Stimulated activated CD8-positive, alpha-beta memory T cell treated with anti-CD3 and anti-CD28 coated beads, Interleukin-12 subunit alpha, Interleukin-12 subunit beta, amount 100 ng/mL, for 24 hours (primary cell): ENCODE data around the gene MPZL1.
"Not testable (repeated sequence)": the region's sequence is repeated elsewhere in the genome, so short reads cannot be mapped to it uniquely, and the experiment has no call there.

Experiments
- DNase-seq: peaks from one replicate; pipeline ENCODE4 v3.0.0-alpha.2; 2020; ENCODE audit errors: extremely low read depth

The MPZL1 gene

DNA sequence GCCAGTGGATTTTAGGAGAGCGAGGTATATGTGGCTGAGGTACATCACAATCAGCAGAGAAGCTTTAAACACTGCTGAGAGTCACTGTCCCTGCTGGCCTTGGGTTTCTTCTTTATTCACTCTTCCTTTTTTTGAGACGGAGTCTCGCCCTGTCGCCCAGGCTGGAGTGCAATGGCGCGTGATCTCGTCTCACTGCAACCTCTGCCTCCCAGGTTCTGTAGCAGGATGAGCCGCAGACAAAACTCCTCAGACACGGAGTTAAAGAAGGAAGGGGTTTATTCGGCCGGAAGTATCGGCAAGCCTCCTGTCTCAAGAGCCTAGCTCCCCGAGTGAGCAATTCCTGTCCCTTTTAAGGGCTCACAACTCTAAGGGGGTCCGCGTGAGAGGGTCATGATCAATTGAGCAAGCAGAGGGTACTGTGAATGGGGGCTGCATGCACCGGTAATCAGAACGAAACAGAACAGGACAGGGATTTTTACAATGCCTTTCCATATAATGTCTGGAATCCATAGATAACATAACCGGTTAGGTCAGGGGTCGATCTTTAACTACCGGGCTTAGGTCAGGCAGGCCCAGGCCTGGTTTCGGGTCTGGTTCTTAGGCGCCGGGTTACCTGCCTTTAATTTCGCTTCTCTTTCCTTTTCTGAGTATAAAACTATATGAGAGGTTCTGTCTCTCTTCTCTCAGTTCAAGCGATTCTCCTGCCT lies 1.9 kb upstream of the MPZL1 start:
- not testable (repeated sequence) for DNase-seq

- DNase-seq: no peak
Measured at GRCh38 chr1:167720965-167721616, 691 bp upstream of the MPZL1 start.

DNA sequence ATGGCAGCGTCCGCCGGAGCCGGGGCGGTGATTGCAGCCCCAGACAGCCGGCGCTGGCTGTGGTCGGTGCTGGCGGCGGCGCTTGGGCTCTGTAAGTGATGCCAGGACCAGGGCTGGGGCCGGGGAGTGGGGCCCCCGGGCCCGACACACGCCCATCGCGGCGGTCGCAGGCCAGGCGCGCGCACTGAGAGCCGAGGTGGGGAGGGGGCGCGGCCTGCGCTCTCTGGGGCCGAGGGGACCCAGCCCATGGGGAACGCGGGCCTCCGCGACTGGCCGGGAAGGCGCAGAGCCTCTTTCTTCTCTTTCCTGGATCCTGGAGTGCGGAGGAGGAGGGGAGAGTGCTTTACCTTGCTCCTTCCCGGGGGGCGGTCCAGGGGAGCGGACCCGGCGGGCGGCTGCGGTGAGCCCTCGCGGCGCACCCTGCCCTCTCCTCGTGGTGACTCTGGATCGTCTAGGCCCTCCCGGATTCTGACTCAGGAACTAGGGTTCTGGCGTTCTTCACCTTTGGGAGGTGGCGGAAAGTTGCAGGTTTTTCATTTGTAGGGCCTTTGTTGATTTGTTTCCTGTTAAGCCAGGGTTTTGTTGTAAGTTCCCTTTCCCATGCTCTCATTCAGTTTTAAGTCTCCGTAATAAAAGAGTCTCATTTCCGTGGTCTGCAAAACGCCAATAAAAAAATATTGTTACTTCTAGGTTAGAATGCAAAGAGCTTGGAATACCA lies 529 bp downstream of the MPZL1 start:
- no peak for DNase-seq

- DNase-seq: no peak
Measured at GRCh38 chr1:167722870-167723251, 1.1 kb downstream of the MPZL1 start.

GRCh38 chr1:167723707-167724323 lies 2.0 kb downstream of the MPZL1 start:
- DNase-seq: no peak

- DNase-seq: no peak
Measured at GRCh38 chr1:167726008-167726407, 4.2 kb downstream of the MPZL1 start.

DNA sequence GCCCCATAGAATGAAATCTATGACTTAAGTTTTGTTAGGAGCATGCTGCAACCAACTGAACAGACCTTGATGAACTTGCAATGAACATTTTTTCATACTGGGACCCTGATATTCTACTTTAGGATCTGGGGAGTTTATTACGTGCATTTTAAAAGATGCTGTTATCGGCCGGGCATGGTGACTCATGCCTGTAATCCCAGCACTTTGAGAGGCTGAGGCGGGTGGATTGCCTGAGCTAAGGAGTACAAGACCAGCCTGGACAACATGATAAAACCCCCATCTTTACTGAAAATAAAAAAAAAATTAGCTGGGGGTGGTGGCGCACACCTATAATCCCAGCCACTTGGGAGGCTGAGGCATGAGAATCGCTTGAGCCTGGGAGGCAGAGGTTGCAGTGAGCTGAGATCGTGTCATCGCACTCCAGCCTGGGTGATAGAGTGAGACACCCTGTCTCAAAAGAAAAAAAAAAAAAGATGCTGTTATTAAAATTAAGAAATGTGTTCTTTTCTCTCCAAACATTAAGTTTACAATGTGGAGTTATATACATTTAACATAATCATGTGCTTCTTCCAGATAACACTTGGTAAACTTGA lies 7.1 kb downstream of the MPZL1 start:
- no peak for DNase-seq

DNA sequence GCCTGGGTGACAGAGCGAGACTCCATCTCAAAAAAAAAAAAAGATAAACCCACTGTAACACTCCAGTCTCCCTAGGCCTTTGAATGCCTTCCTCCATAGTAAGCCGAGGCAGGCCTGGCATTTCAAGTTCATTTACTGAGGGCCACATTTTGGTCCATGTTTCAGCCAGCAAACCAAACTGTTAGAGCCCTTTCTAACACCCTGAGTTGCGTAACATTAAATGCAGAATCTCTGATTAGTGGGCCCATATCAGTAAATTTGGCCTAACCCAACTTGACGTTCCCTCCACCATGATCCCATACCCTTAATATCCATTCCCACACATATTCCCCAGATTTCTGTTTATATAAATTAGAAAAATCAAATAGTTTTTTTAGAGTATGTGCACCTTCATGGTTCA lies 12.4 kb downstream of the MPZL1 start:
- no peak for DNase-seq

- no peak for DNase-seq
Measured at GRCh38 chr1:167734841-167735240, 13.1 kb downstream of the MPZL1 start.

DNA sequence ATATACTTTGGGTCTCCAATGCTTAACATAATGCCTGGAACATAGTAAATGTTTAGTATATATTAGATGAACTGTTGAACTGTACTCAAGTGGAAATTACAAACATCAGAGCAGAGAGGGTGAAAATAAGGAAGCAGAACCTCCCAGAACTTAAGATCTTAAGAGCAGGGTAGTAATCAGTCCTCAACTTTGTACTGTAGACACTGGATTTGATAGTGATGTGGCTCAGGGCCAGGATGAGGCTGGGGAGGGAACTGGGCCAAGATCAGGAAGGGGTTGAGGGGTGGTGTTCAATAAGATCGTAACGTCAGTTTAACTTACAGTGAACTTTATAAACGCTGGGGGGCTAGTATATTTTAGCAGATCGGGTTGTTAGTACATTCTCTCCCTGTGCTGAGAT lies 15.4 kb downstream of the MPZL1 start:
- DNase-seq: no peak

DNA sequence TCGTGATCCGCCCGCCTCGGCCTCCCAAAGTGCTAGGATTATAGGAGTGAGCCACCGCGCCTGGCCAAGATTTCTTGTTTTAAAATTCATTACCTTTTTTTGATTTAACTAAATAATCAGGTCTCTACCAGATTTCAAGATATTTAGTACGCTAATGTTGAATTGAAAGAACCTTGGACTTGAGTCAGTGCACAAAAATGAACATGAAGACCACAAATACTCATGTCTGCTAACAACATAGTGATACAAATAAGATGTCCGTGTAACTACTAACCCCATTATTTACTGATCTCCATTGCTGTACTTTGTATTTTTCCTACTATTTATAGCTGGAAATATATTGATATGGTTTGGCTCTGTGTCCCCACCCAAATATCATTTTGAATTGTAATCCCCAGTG lies 16.4 kb downstream of the MPZL1 start:
- no peak for DNase-seq

DNA sequence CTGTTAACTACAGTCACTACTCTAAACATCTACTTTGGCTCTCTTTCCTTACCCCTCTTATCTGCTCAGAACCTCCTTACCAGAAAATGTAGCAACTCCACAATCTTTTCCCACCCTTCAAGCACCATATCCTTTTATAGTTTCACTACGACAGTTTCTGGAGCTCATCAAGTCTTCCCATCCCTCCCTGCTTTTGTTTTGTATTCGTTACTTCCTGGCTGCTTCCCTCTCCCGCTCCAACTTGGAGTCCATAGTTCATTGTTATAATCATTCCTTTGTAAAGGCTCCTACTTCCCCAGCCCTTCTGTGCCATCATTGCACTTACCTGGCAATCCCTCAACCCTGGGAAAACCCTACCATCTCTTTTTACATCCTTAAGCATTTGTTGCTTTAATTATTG lies 18.0 kb downstream of the MPZL1 start:
- DNase-seq: no peak

DNA sequence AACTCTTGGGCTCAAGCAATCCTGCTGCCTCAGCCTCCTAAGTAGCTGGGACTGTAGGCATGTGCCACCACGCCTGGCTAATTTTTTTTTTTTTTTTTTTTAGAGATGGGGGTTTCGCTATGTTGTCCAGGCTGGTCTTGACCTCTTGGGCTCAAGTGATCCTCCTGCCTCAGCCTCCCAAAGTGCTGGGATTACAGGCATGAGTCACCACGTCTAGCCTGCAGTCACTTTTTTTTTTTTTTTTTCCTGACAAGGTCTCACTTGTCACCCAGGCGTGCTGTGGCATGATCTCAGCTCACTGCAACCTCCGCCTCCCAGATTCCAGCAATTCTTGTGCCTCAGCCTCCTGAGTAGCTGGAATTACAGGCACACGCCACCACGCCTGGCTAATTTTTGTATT lies 19.3 kb downstream of the MPZL1 start:
- DNase-seq: not testable (repeated sequence)

DNA sequence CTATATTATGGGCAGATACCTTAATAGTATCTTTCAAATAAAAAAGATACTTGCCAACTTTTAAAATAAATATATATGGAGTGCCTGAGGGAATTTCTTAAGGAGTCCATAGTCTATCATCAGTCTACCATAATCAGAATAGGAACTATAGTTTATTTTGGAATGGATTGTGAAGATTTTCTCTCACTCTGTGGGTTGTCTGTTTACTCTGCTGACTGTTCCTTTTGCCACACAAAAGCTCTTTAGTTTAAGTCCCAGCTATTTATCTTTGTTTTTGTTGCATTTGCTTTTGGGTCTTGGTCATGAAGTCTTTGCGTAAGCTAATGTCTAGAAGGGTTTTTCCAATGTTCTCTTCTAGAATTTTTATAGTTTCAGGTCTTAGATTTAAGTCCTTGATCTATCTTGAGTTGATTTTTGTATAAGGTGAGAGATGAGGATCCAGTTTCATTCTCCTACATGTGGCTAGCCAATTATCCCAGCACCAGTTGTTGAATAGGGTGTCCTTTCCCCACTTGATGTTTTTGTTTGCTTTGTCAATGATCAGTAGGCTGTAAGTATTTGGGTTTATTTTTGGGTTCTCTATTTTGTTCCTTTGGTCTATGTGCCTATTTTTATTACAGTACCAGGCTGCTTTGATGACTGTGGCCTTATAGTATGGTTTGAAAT lies 20.7 kb downstream of the MPZL1 start:
- DNase-seq: not testable (repeated sequence)

DNA sequence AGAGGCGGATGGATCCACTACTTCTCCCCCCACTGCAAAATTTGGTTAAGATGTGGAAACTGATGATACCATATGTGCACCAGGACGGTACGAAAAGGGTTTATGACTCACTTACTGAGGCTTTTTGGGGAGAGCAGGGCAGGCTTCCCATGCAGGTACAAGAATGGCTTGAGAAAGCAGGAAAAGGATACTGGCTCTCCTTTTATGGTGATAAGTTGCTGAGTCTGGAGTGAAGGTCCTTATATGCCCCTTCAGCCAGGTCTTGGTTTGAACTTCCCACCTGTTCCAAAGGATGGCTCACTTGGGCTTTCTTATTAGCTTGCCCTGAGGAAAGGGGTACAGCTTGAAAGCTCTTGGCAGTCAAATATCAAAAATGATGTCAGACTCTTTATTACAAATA lies 23.1 kb downstream of the MPZL1 start:
- no peak for DNase-seq

DNA sequence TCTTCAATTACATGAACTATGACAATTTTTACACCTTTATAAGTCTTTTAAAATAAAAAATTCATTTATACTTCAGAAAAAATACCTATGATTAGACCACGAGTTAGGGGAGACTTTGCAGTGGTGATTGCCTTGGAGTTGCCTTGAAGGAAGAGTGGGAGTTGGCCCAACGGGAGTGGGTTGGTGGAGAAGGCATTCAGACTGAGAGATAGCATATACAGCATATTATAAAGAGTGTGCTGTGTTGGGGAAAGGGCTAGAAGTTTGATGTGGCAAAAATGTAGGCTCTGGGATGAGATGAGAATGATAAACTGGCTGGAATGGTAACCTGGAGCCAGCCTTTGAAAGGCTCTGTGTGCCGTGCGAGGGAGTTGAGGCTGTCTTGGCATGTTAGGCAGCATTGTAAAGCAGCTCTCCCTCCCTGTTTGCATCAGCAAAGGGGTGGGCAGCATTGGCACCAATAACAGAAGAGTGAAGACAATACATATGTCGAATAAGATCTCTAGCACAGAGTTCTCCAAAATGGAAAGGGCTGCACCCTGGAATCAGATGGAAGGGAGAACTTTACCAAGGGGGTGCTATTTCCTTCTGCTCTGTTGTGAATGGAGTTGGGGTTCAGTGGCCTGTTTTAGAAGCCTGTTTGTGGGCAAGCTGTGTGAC lies 24.4 kb downstream of the MPZL1 start:
- no peak for DNase-seq

DNA sequence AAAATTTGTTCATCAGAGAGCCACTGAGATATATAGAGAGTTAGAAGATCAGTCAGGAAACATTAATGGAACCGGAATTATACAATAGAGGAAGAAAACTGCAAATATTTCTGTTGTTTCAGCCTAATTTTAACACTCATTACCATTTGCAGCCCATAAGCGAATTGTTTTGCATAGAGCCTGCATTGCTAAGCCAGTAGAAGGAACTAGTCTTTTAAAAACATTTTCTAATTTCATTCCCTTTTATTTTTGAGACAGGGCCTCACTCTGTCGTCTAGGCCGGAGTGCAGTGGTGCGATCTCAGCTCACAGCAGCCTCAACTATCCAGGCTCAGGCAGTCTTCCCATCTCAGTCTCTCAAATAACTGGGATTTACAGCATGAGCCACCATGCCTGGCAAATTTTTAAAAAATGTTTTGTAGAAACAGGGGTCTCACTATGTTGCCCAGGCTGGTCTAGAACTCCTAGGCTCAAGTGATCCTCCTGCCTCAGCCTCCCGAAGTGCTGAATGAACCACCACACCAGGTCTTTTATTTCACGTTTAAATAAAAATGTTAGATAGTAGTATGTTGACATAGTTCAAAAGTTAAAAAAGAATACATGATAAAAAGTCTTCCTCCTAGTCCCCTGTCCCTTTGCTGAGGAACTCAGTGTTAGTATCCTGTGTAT lies 25.3 kb downstream of the MPZL1 start:
- DNase-seq: no peak

- no peak for DNase-seq
Measured at GRCh38 chr1:167747988-167748387, 26.2 kb downstream of the MPZL1 start.

GRCh38 chr1:167748906-167749305 lies 27.1 kb downstream of the MPZL1 start:
- DNase-seq: no peak

DNA sequence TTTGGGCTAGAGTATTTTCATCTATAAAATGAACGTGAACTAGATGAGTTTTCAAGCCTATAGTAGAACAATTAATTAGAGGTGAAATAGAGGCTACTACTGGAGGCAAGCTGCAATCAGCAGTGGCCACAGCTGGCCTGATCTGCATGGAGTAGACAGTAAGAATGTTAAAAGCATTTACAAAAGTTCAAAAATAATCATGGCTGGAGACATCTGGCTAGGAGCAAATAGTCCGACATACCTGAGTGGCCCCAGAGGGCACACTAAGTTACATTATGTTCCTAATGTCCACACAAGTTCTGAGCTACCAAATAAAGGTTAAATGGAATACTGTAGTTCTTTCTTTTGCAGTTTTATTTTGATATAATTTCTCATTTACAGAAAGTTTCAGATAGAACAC lies 28.0 kb downstream of the MPZL1 start:
- DNase-seq: no peak

DNA sequence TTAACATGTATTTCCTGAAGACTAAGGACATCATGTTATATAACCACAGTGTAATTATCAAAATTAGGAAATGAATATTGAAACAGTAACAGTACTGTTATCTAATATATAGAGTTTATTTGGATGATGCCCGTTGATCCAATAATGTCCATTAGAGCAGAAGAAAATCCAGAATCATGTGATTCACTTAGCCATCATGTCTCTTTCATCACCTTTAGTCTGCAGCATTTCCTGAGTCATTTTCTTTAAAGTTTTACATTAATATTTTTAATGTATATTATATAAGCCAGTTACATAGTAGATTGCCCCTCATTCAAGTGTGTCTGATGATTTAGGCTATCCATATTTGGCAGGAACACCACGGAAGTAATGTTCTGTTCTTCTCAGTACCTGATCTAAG lies 28.9 kb downstream of the MPZL1 start:
- DNase-seq: no peak
